BLaER1 (cell line): Measurements from ENCODE around the gene KRTAP12-4.
"Not testable (repeated sequence)": the region's sequence is repeated elsewhere in the genome, so short reads cannot be mapped to it uniquely, and the experiment has no call there.

ENCODE experiments used
- H3K27ac ChIP-seq: shearing (Covaris generic); formaldehyde crosslinking; 2 replicates; pipeline ENCODE4 v1.8.1; 2022
- H3K27me3 ChIP-seq: shearing (Covaris generic); formaldehyde crosslinking; 2 replicates; pipeline ENCODE4 v1.8.1; 2022
- H3K36me3 ChIP-seq: shearing (Covaris generic); formaldehyde crosslinking; 2 replicates; pipeline ENCODE4 v1.8.1; 2022
- H3K4me1 ChIP-seq: shearing (Covaris generic); formaldehyde crosslinking; 2 replicates; pipeline ENCODE4 v1.8.1; 2022
- H3K4me2 ChIP-seq: shearing (Covaris generic); formaldehyde crosslinking; 2 replicates; pipeline ENCODE4 v1.8.1; 2022
- H3K4me3 ChIP-seq: shearing (Covaris generic); formaldehyde crosslinking; 2 replicates; pipeline ENCODE4 v1.8.1; 2022
- H3K9ac ChIP-seq: shearing (Covaris generic); formaldehyde crosslinking; 2 replicates; pipeline ENCODE4 v1.8.1; 2022
- H3K9me3 ChIP-seq: shearing (Covaris generic); formaldehyde crosslinking; 2 replicates; pipeline ENCODE4 v1.8.1; 2022
- H4K20me1 ChIP-seq: shearing (Covaris generic); formaldehyde crosslinking; 2 replicates; pipeline ENCODE4 v1.8.1; 2022
- Cebpa-rat ChIP-seq: shearing (Covaris generic); IDR thresholded peaks from 2 replicates; pipeline ENCODE4 v1.8.1; 2022

KRTAP12-4 gene

GRCh38 chr21:44636209-44637017, 18.0 kb downstream of the KRTAP12-4 start:
- no peak for TF ChIP-seq Cebpa-rat
- Histone ChIP-seq H3K9me3 (peaks cover 24% of the 10 kb centered on the region), H3K9ac (no peak overlapping the region), H3K27ac (no peak overlapping the region), H3K4me2 (no peak overlapping the region), H4K20me1 (no peaks in the 10 kb centered on the region), H3K27me3 (no peaks in the 10 kb centered on the region), H3K36me3 (no peaks in the 10 kb centered on the region), H3K4me1 (no peaks in the 10 kb centered on the region), H3K4me3 (no peak overlapping the region)

GRCh38 chr21:44632067-44632466, 22.4 kb downstream of the KRTAP12-4 start:
- peaks cover 18% of the 10 kb centered on the region for H3K4me1 ChIP-seq
- H3K27ac ChIP-seq: no peak overlapping the region
- H4K20me1 ChIP-seq: no peaks in the 10 kb centered on the region
- H3K9ac ChIP-seq: no peak overlapping the region
- H3K36me3 ChIP-seq: no peaks in the 10 kb centered on the region
- no peaks in the 10 kb centered on the region for H3K27me3 ChIP-seq
- H3K9me3 ChIP-seq: peaks cover 35% of the 10 kb centered on the region
- no peak overlapping the region for H3K4me3 ChIP-seq
- H3K4me2 ChIP-seq: no peak overlapping the region
- TF ChIP-seq Cebpa-rat: no peak

- H3K9ac ChIP-seq: no peak overlapping the region
- H3K36me3 ChIP-seq: no peaks in the 10 kb centered on the region
- peaks cover 23% of the 10 kb centered on the region for H3K4me1 ChIP-seq
- no peak overlapping the region for H3K4me3 ChIP-seq
- peak overlapping the region; percentile 42 for H3K4me2 ChIP-seq
- no peaks in the 10 kb centered on the region for H4K20me1 ChIP-seq
- H3K27me3 ChIP-seq: no peaks in the 10 kb centered on the region
- peaks cover 38% of the 10 kb centered on the region for H3K9me3 ChIP-seq
- TF ChIP-seq Cebpa-rat: no peak
- no peak overlapping the region for H3K27ac ChIP-seq
These were observed 24.0 kb downstream of the KRTAP12-4 start for GRCh38 chr21:44630440-44630839.

- no peaks in the 10 kb centered on the region for H3K36me3 ChIP-seq
- H3K9me3 ChIP-seq: peaks cover 53% of the 10 kb centered on the region
- H3K4me2 ChIP-seq: no peak overlapping the region
- TF ChIP-seq Cebpa-rat: no peak
- no peak overlapping the region for H3K4me3 ChIP-seq
- H3K9ac ChIP-seq: no peak overlapping the region
- peaks cover 23% of the 10 kb centered on the region for H3K4me1 ChIP-seq
- no peaks in the 10 kb centered on the region for H3K27me3 ChIP-seq
- H3K27ac ChIP-seq: no peak overlapping the region
- no peaks in the 10 kb centered on the region for H4K20me1 ChIP-seq
These were observed 25.6 kb downstream of the KRTAP12-4 start for GRCh38 chr21:44628707-44629391.

- Histone ChIP-seq H3K9me3 (peaks cover 64% of the 10 kb centered on the region), H3K4me1 (peaks cover 23% of the 10 kb centered on the region)
- not testable (repeated sequence) for H3K9ac ChIP-seq, H3K27ac ChIP-seq, H4K20me1 ChIP-seq, H3K4me3 ChIP-seq, H3K36me3 ChIP-seq, H3K27me3 ChIP-seq, H3K4me2 ChIP-seq
These were observed 26.6 kb downstream of the KRTAP12-4 start for GRCh38 chr21:44627831-44628233.

GRCh38 chr21:44627181-44627822, 27.2 kb downstream of the KRTAP12-4 start:
- not testable (repeated sequence) for H3K4me2 ChIP-seq, H3K4me3 ChIP-seq, H3K27ac ChIP-seq, H3K9ac ChIP-seq, H4K20me1 ChIP-seq, H3K27me3 ChIP-seq, H3K36me3 ChIP-seq
- Histone ChIP-seq H3K4me1 (peaks cover 23% of the 10 kb centered on the region), H3K9me3 (peaks cover 64% of the 10 kb centered on the region)

- H3K27me3 ChIP-seq: no peaks in the 10 kb centered on the region
- no peak within 1 kb of the TSS for H3K9ac ChIP-seq
- H3K27ac ChIP-seq: no peak within 1 kb of the TSS
- peaks cover 23% of the 10 kb centered on the region for H3K4me1 ChIP-seq
- peaks cover 58% of the 10 kb centered on the region for H3K9me3 ChIP-seq
- H4K20me1 ChIP-seq: no peaks in the 10 kb centered on the region
- H3K4me3 ChIP-seq: no peak within 1 kb of the TSS
- H3K4me2 ChIP-seq: no peak within 1 kb of the TSS; the same call in 1 of the 2 replicates
- TF ChIP-seq Cebpa-rat: no peak
- H3K36me3 ChIP-seq: no peaks in the 10 kb centered on the region
These were observed 27.8 kb downstream of the KRTAP12-4 start, which contains the start of gene KRTAP10-9 for GRCh38 chr21:44626673-44627143. TSS of gene KRTAP10-9 (plus strand) at chr21:44627093. CDS start at chr21:44627172, 79 bp downstream.

GRCh38 chr21:44626262-44626661, 28.2 kb downstream of the KRTAP12-4 start:
- H4K20me1 ChIP-seq: no peaks in the 10 kb centered on the region
- H3K9ac ChIP-seq: no peak overlapping the region
- no peak overlapping the region for H3K4me2 ChIP-seq
- H3K4me3 ChIP-seq: no peak overlapping the region
- no peak for TF ChIP-seq Cebpa-rat
- H3K9me3 ChIP-seq: peaks cover 55% of the 10 kb centered on the region
- H3K27me3 ChIP-seq: no peaks in the 10 kb centered on the region
- peaks cover 23% of the 10 kb centered on the region for H3K4me1 ChIP-seq
- H3K27ac ChIP-seq: no peak overlapping the region
- H3K36me3 ChIP-seq: no peaks in the 10 kb centered on the region

- Histone ChIP-seq H3K36me3 (no peaks in the 10 kb centered on the region), H3K27me3 (no peaks in the 10 kb centered on the region), H3K4me1 (peaks cover 23% of the 10 kb centered on the region), H3K9me3 (peaks cover 51% of the 10 kb centered on the region), H3K4me3 (no peak overlapping the region), H3K27ac (no peak overlapping the region), H3K4me2 (no peak overlapping the region), H4K20me1 (no peaks in the 10 kb centered on the region), H3K9ac (no peak overlapping the region)
- TF ChIP-seq Cebpa-rat: no peak
These were observed 28.7 kb downstream of the KRTAP12-4 start for GRCh38 chr21:44625756-44626155.

GRCh38 chr21:44623575-44623974, 30.9 kb downstream of the KRTAP12-4 start:
- Histone ChIP-seq H3K9me3 (peaks cover 43% of the 10 kb centered on the region), H3K4me3 (no peak overlapping the region), H3K36me3 (no peaks in the 10 kb centered on the region), H3K4me2 (no peak overlapping the region), H3K27ac (no peak overlapping the region), H3K9ac (no peak overlapping the region), H4K20me1 (no peaks in the 10 kb centered on the region), H3K4me1 (peaks cover 19% of the 10 kb centered on the region), H3K27me3 (no peaks in the 10 kb centered on the region)
- TF ChIP-seq Cebpa-rat: no peak
